Stimulated activated CD4-positive, alpha-beta T cell treated with anti-CD3 and anti-CD28 coated beads, Interleukin-15, amount 100 ng/mL, for 48 hours (primary cell): ENCODE data around the gene ZNF787.
A peak's percentile ranks its signal among the peaks of the same experiment; 100 is the strongest.

ENCODE experiments used
- DNase-seq, 2 donors: peaks; one replicate each; pipeline ENCODE4 v3.0.0-alpha.2; 2020; ENCODE audit warnings: low read depth in 2 of 2

Gene ZNF787

GRCh38 chr19:56144376-56144775 is 23.3 kb upstream of the ZNF787 start:
- no peak for DNase-seq

DNA sequence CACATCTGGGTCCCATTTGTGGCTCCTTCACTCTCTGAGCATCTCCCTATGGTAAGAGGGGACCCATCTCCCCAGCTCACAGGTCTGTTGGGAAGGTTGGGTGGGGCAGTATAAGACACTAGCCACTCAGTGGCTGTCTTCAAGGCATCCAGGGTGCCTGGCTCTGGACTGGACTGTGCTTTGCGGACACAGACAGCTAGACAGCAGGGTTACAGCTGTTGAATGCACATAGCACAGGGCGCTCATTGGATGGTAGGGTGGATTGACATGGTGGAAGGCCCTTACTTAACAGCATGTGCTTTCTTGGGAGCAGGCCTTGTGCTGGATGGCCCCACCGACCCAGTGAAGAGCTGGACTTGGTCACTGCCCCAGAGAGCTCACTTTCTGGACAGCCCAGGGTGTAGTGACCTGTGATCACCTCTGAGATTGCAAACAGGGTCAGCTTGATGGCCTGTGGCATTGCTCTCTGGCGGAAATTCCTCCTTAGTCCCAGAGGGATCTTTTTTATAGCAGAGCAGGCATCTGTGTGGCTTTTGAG is 21.9 kb upstream of the ZNF787 start:
- no peak for DNase-seq

DNA sequence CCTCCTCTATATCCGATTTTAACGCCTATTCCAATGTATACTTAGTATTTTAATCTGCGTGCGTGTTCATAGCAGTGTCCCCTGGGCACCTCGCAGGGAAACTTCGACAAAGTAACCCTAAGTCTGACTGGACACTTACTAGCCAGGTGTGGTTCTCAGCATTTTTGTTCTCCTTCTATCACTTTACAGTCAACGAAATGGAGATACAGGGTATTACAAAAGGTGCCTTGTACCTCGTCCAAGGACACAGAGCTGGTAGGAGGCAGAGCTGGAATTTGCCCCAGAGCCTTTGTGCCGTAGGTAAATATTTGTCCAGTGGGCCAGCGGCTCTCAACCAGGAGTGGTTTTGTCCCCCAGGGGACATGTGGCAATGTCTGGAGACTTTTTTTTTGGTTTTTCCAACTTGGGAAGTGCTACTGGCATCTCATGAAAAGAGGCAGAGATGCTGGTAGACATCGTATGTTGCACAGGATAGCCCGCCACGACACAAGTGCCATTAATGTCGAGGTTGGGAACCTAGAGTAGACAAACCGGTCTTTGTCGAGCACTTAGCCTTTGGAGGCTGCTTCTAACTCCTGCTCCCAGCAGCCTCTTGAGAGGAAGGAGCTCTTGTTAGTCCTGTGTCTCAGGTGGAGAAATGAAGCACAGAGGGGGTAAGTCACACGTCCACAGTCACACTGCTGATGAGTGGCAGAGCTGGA is 21.1 kb upstream of the ZNF787 start:
- no peak for DNase-seq

DNA sequence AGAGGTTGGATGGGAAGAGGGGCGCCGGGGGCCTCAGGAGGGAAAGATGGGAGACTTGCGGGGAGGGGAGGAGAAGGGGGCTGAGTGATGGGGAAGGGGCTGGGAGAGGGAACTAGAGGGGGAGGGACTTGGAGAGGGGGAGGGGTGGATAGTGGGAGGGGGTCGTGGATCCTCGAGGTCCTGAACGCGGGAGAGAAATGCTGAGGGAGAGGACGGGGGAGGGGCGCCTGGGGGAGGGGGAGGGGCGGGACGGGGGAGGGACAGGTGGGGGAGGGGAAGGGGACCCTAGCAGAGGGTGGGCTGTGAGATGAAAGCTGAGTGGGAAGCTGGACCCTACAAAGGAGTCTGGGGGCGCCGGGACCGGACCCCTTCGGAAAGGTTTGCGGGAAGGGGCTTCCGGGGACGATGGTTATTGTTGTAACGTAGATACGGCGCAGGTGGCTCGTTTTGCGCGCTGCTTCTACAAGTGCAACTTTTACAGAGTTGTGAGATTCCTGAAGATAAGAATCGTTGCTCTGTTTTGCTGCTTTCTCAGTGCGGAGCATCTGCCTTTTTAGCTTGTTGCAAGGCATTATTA is 20.4 kb upstream of the ZNF787 start:
- DNase-seq, result no peak

DNA sequence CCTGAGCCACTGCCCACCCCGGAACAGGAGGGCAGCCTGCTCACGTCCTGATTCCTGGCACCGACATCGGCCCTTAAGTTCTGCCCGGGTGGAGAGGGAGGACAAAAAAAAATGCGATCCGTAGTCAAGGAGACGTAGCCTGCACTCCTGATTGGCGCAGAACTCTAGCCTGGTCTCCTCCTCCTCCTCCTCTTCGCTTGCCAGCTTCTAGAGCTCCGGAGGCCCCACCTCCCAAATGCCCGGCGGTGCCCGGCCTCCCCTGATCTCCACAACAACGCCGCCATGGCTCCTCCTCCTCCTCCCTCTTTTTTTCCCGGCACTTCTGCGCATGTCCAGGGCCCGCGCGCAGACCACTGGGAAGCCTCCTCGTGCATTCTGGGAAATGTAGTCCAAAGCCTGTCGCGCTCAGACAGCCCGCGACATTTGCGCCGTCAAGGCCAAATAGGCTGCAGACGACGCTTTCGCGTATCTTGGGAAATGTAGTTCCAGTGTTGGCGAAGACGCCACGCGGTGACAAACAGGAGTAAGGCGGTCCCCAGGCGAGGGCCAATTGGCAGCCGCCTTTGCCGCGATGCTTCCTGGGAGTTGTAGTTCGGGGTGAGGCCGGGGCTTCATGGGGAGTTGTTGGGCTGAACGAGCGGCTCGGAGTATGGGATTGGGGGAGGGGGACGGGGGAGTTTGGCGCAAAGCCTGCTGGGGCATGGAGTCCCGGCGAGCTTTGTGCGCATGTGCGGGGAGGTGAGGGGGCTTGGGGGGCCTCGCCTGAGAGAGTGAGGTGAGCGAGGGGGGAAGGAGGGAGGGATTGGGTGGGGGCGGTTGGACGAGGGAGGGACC is 19.7 kb upstream of the ZNF787 start, which contains the start of gene ZNF444:
ZNF444 (plus strand) TSS at position 705 of the 834 bp plus-strand sequence. CDS start 5,625 bp downstream, outside the sequence.
- peak; percentile 98 to 99 for DNase-seq

DNA sequence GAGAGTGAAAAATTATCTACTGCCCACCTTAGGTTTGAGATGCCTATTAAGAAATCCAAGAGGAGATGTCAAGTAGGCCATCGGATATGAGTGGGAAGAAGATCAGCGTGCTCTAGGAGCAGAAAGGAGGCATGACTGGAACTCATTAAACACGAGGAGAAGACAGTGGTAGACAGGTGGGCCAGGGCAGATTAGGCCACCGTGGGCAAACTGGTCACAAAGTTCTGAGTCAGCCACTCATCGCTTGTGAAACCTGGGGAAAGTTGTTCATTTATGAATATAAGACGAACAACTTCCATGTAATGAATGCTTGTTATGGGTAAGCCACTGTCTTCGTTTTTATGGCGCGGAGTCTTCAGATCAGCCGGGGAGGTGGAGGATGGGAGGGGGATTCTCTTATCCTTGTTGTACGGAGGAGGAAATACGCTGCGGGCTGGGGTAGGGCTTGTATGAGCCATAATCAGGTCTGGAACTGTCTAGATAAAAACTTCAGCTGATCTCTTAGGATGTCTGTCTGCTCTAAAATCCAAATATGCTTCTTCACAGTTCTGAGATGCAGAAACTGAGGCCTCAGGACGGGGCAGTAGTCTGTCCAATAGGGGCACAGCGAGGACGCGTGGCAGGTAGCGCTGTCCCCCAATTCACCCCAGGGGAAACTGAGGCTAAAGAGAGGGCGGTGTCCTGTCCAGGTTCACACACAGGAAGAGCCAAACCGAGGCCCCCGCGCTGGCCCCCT is 18.9 kb upstream of the ZNF787 start:
- DNase-seq, result no peak

GRCh38 chr19:56138069-56138468 is 17.0 kb upstream of the ZNF787 start:
- DNase-seq, result no peak

DNA sequence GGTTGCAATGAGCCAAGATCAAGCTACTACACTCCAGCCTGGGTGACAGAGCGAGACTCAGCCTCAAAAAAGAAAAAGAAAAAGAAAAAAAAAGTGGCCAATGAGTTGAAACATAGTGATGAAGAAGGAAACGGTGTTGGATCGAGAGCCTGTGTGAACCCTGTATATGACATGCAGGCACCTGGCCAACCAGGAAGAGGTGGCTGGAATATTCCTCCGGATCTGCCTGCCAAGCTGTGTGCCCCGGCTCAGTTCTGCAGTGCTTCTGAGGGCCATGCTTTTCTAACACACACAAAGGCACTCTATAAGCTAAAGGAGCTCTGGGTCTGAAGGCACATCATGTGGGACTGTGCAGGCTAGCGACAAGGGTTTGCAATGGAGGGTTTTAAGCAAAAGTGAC is 16.3 kb upstream of the ZNF787 start:
- DNase-seq, result no peak

GRCh38 chr19:56136362-56136761 is 15.3 kb upstream of the ZNF787 start:
- no peak for DNase-seq

DNA sequence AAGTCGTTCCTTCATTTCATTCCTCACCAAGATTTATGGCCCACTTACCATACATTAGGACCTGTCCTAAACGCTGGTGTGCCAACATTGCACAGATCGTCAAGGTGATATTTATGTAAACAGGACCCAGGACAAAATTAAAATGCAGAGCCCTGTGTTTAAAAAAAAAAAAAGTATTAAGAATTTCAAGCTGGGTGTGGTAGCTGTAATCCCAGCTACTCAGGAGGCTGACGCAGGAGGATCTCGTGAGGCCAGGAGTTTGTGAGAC is 13.5 kb upstream of the ZNF787 start:
- no peak for DNase-seq

DNA sequence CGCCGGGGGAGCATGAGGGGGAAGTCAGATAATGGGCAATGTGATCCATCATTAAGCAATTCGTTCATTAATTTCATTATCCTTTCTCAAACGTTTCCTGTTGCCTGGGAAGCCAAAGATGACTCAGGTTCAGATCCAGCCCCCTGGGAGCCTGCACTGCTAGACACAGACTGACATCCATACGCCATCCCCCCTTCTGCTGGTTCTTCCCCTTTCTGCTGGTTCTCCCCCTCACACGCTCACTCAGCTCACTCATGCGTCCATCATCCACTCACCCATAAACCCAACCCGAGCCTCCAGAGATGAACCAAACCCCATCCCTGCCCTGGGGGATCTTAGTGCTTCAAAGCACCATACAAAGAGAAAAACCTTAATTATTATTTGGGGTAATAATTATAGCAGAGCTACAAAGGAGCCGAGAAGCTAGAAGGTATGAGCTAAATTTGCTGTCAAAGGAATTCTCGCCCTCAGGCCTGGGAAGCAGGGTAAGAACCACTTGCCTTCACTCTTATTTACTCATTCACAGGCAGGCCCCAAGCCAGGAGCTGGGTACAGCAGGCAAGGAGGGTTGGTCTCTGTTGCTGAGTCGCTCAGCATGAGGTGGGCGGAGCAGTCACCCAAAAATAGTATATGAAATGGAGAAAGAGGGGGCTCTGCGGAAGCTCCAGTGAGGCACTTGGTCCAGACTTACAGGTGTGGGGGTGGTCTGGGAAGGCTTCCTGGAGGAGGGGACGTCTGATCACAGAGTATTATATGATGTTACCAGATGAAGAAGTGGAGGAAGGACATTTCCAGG is 13.0 kb upstream of the ZNF787 start:
- DNase-seq, result no peak

DNA sequence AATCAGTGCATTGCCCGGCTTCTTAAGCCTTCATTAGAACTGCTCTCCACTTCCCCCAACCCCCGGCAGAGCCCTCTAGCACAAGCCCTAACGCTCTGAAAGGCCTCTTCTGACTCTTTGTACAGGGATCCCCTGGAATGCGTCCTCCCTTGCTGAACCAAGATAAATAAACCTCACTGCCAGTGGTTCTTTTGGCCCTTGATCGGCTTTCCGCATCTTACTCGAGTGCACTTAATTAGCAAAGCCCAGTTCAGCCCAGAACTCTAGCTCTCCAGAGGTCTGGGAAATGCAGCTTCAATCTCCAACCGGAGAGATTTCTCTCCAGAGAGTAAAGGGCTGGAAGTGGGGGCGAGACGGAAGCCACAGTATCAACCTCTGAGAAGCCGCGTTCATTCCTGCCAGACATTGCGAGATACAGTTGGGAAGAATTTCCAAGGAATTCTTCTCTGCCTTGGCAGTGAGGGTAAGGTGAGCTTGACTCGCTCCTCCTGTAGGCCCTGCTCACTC is 11.3 kb upstream of the ZNF787 start:
- no peak for DNase-seq

- no peak for DNase-seq
These were observed 10.6 kb upstream of the ZNF787 start for GRCh38 chr19:56131651-56132050.

DNA sequence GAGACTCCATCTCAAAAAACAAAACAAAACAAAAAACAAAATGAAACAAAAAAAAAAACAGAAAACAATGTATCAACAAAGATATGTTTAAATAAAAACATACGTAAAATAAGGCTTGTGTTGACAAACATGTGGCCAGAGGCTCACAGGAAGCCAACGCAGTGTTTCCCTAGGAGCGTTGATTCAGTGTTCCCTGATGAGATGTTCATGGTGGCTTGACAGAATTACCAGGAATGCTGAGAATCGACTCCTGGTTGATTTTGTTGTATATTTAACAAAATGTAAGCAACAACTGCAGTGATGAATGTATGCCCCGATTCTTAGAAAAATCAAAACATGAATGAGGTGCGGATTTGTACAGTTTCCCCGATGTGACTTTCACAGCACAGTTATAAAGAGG is 8.9 kb upstream of the ZNF787 start:
- no peak for DNase-seq

DNA sequence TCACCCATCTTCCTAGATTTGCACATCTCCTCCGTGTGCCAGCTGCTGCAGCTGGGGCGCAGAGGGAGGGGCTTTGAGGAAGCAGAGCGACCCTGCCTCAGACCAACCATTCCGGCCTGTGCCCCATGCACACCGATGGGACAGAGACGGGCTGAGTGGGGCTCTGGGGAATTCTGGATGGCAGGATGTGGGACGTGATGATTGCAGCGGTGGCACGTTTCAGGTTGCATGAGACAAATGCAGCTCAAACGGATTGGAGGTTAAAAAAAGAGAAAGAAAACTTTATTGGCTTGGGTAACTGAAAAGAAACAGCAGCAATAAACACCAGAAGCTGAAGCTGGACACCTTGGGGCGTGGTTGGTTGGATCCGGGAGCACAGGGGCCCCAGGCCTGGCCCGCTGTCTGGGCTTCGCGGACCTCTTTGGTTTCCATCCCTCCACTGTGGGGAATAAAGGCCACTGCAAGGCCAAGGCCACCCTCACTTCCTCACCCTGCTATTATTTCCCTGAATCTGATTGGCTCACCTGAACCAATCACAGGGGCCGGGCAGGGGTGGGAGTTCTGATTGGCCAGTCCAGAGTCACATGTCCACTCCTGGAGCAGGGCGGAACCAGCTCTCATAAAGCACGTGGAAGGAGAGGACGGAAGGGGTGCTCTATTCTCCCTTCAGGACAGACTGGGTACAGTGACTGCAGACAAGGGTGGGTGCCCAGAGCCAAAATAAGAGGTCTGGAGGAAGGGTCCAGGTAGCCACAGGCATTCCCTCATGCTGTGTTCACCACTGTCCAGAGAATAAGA is 6.1 kb upstream of the ZNF787 start:
- DNase-seq, result no peak

GRCh38 chr19:56125806-56126590 is 4.9 kb upstream of the ZNF787 start:
- DNase-seq, result no peak

GRCh38 chr19:56124578-56124977 is 3.5 kb upstream of the ZNF787 start:
- no peak for DNase-seq

DNA sequence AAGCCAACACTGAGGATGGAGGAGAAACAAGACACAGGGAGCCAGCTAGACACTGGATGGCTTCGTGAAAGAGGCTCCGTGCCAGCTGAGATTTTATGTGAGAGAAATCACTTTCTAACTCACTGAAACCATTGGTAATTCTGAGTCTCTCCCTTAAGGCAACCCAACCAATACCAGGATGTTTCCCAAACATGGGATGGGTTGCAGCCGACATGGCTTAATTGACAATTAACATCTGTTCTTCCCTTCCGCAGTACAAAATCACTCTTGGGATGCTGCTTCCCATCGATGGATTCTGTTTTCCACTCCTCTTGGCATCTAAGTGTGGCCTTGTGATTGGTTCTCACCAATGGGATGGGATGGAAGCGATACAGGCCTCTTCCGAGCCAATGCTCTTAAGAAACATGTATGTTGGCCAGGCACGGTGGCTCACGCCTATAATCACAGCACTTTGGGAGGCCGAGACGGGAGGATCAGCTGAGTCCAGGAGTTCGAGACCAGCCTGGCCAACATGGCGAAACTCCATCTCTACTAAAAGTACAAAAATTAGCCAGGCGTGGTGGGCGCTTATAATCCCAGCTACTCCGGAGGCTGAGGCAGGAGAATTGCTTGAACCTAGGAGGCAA is 2.3 kb upstream of the ZNF787 start:
- DNase-seq, result no peak
